Measurements from ENCODE around the gene CEBPE. TPM values are rescaled to one million over a fixed set of nuclear protein-coding genes. Genes with fewer than 3 reads are reported as not detected.

The CEBPE gene
- total RNA-seq, 1 donor from 2014 or later, result not detected

DNA sequence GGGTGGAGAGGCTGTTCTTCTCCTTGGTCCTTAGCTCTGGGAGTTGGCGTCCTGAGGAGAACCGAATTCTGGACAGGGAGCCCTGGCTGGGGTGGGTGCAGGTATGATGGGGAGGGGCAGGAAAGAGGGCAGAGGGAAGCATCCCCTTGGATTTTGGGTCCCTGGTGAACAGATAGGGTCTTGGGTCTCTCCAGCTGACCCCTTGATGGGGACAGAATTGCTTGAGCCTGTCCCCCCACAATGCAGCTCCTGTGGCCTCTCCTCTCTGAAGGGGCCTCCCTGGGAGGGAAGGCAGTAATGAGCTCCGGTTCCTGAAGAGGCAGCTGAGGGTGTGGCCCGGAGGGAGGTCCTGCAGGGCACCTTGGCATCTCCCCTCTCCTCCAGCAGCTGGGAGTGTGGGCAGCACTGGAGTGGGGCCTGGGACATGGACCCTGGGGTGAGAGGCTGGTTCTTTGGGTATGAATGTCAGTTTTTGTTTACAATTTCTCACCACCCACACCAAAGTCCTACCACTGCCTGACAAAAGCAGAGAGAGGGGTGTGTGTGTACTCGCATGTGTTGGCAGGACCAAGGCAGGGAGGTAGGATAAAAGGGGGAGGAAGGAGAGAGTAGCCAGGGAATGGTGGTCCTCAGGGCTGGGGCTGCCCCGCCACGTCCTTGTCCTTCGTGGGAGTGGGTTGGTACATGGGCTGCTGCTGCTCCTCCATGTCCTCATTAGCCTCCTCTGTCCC, 7.7 kb upstream of the CEBPE start:
- Histone ChIP-seq H3K27ac (ENCODE audit: low read depth, low read length) (no peak overlapping the region), H2AFZ (ENCODE audit: low read depth, low read length) (no peak overlapping the region), H3K79me2 (ENCODE audit: insufficient read depth, low read length) (no peaks in the 10 kb centered on the region), H3K36me3 (ENCODE audit: insufficient read depth, low read length) (no peaks in the 10 kb centered on the region), H3K4me1 (ENCODE audit: insufficient read depth, low read length) (peaks cover 2% of the 10 kb centered on the region), H3K4me2 (ENCODE audit: low read length) (no peak overlapping the region), H3K27me3 (ENCODE audit: insufficient read depth, low read length) (peaks cover 15% of the 10 kb centered on the region), H3K4me3 (ENCODE audit: insufficient read depth, low read depth, low read length) (no peak overlapping the region), H4K20me1 (ENCODE audit: insufficient read depth, low read length) (no peaks in the 10 kb centered on the region), H3K9ac (ENCODE audit: low read length) (no peak overlapping the region), H3K9me3 (ENCODE audit: insufficient read depth, low read depth, low read length) (no peaks in the 10 kb centered on the region)
- H3K4me1 Mint-ChIP-seq (ENCODE audit: low read depth, unreplicated experiment), result peaks cover under 1% of the 10 kb centered on the region
- FAIRE-seq, result no peak
- H3K9me3 Mint-ChIP-seq (ENCODE audit: unreplicated experiment), result no peaks in the 10 kb centered on the region
- DNase-seq (ENCODE audit: low read depth), result no peak
- TF ChIP-seq, protein P1, sequence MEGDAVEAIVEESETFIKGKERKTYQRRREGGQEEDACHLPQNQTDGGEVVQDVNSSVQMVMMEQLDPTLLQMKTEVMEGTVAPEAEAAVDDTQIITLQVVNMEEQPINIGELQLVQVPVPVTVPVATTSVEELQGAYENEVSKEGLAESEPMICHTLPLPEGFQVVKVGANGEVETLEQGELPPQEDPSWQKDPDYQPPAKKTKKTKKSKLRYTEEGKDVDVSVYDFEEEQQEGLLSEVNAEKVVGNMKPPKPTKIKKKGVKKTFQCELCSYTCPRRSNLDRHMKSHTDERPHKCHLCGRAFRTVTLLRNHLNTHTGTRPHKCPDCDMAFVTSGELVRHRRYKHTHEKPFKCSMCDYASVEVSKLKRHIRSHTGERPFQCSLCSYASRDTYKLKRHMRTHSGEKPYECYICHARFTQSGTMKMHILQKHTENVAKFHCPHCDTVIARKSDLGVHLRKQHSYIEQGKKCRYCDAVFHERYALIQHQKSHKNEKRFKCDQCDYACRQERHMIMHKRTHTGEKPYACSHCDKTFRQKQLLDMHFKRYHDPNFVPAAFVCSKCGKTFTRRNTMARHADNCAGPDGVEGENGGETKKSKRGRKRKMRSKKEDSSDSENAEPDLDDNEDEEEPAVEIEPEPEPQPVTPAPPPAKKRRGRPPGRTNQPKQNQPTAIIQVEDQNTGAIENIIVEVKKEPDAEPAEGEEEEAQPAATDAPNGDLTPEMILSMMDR (IDR thresholded peaks at IDR 0.05; ENCODE audit: insufficient read depth, low read depth, low read length), result no peak
- H3K36me3 Mint-ChIP-seq (ENCODE audit: low read depth, unreplicated experiment), result peaks cover 4% of the 10 kb centered on the region
- no peak overlapping the region for H3K4me3 Mint-ChIP-seq (ENCODE audit: unreplicated experiment)
- no peak overlapping the region for H3K27ac Mint-ChIP-seq (ENCODE audit: unreplicated experiment)
- H3K27me3 Mint-ChIP-seq (ENCODE audit: low read depth, unreplicated experiment), result peaks cover 22% of the 10 kb centered on the region

DNA sequence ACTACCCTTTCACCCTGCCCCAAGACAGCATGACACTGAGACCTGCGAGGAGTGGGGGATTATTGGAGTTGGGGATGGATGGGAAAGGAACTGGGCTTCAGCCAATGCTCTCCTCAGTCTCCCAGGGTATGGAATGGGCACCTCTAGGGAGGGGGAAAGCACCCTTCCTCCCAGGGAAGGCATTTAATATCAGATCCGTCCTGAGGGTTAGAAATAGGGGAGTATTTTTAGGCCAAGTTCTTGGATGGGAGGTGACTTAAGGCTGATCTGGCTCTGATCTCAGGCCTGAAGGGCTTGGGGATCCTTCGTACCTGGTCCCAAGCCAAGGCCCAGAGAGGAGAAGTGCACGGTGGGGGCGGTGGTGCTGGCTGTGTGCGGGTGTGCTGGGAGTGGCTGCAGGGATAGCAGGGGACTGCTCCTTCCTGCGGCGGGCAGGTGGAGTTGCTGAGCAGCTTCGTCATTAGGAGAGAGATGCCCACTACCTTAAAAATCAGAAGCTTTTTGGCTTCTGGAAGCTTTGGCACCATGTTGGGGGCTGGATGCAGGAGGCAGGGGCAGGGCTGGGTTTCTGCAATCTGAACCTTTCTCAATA, 7.0 kb upstream of the CEBPE start:
- no peak overlapping the region for H3K27ac Mint-ChIP-seq (ENCODE audit: unreplicated experiment)
- no peak for FAIRE-seq
- H3K4me1 Mint-ChIP-seq (ENCODE audit: low read depth, unreplicated experiment), result peaks cover 7% of the 10 kb centered on the region

More for the DNA sequence above, 7.0 kb upstream of the CEBPE start:
- no peaks in the 10 kb centered on the region for H3K36me3 ChIP-seq (ENCODE audit: insufficient read depth, low read length)
- H4K20me1 ChIP-seq (ENCODE audit: insufficient read depth, low read length), result no peaks in the 10 kb centered on the region
- no peak overlapping the region for H3K27ac ChIP-seq (ENCODE audit: low read depth, low read length)
- H3K79me2 ChIP-seq (ENCODE audit: insufficient read depth, low read length), result no peaks in the 10 kb centered on the region
- no peaks in the 10 kb centered on the region for H3K9me3 ChIP-seq (ENCODE audit: insufficient read depth, low read depth, low read length)
- H3K4me3 ChIP-seq (ENCODE audit: insufficient read depth, low read depth, low read length), result no peak overlapping the region
- DNase-seq (ENCODE audit: low read depth), result no peak
- no peak overlapping the region for H3K4me2 ChIP-seq (ENCODE audit: low read length)
- Mint-ChIP-seq H3K9me3 (ENCODE audit: unreplicated experiment) (no peaks in the 10 kb centered on the region), H3K36me3 (ENCODE audit: low read depth, unreplicated experiment) (peaks cover 4% of the 10 kb centered on the region), H3K27me3 (ENCODE audit: low read depth, unreplicated experiment) (peaks cover 22% of the 10 kb centered on the region), H3K4me3 (ENCODE audit: unreplicated experiment) (no peak overlapping the region)
- no peak overlapping the region for H2AFZ ChIP-seq (ENCODE audit: low read depth, low read length)
- H3K27me3 ChIP-seq (ENCODE audit: insufficient read depth, low read length), result peaks cover 9% of the 10 kb centered on the region
- TF ChIP-seq, protein P1 (IDR thresholded peaks at IDR 0.05; ENCODE audit: insufficient read depth, low read depth, low read length), result no peak
- TF ChIP-seq EZH2 (IDR thresholded peaks at IDR 0.05; ENCODE audit: insufficient read depth, low read length), result no peak
- no peak overlapping the region for H3K9ac ChIP-seq (ENCODE audit: low read length)
- H3K4me1 ChIP-seq (ENCODE audit: insufficient read depth, low read length), result peaks cover 9% of the 10 kb centered on the region

All from astrocyte (in vitro differentiated cells and primary cell).